Measurements from ENCODE around the gene MOSMO. TPM values are rescaled to one million over a fixed set of nuclear protein-coding genes. Genes with fewer than 3 reads are reported as not detected.

MOSMO gene
- total and polyA plus RNA-seq, 2 of the 4 experiments (the other 2 are of a cell fraction) = 10.5 to 16.0 TPM

- in situ Hi-C loops (cut with MboI; ENCODE audit: low sequenced_read_pairs) = no loop called here
- CTCF ChIA-PET = interaction anchor here (2.3 kb wide), 1 partner anchor 9 kb away, joined by 6 read pairs; no protein-coding TSS in a partner anchor
Observed at GRCh38 chr16:22086440-22086839, 78.5 kb downstream of the MOSMO start.

More at GRCh38 chr16:22086440-22086839, 78.5 kb downstream of the MOSMO start:
- H2BK5ac ChIP-seq (ENCODE audit: low read depth, low read length, poor library complexity, severe bottlenecking) = no peak overlapping the region
- H2BK120ac ChIP-seq (ENCODE audit: low read depth, low read length) = no peak overlapping the region
- H3K27ac ChIP-seq (ENCODE audit: insufficient read depth, low read length) = no peak overlapping the region
- H3K9me3 ChIP-seq (ENCODE audit: control insufficient read depth, insufficient read depth, low read length) = no peaks in the 10 kb centered on the region
- no peak overlapping the region for H4K8ac ChIP-seq (ENCODE audit: low read depth in 2 of 2, low read length in 2 of 2)
- no peak overlapping the region for H4K5ac ChIP-seq (ENCODE audit: low read depth, low read length)
- H3K4me1 ChIP-seq (ENCODE audit: control insufficient read depth, insufficient read depth, low read length) = peaks cover 7% of the 10 kb centered on the region
- no peak overlapping the region for H3K23ac ChIP-seq (ENCODE audit: low read depth, low read length)
- no peak overlapping the region for H2AK9ac ChIP-seq (replicated peaks; ENCODE audit: low read depth, low read length, poor library complexity)
- H3K9ac ChIP-seq (ENCODE audit: low read depth, low read length) = no peak overlapping the region
- peaks cover 4% of the 10 kb centered on the region; the same call in 1 of the 2 replicates for H3K9me1 ChIP-seq (ENCODE audit: insufficient read depth, low read length)
- H3K4me3 ChIP-seq (ENCODE audit: insufficient read depth, low read depth, low read length) = no peak overlapping the region
- no peak overlapping the region for H2AFZ ChIP-seq (replicated peaks; ENCODE audit: low read length, poor library complexity)
- BruUV-seq (replicated peaks) = no TSS peak
- intact Hi-C loops (cut with micrococcal nuclease) = loop anchor here (10.0 kb wide), 1 partner anchor 208 kb away; the partner anchor contains the start of gene POLR3E
- no peak overlapping the region for H2BK15ac ChIP-seq (ENCODE audit: low read depth, low read length)
- H3K56ac ChIP-seq (ENCODE audit: extremely low read depth, insufficient read depth, low read length) = no peak overlapping the region
- no peaks in the 10 kb centered on the region for H3K27me3 ChIP-seq (ENCODE audit: control insufficient read depth, insufficient read depth, low read length)
- no peaks in the 10 kb centered on the region; the same call in 1 of the 2 replicates for H4K20me1 ChIP-seq (ENCODE audit: insufficient read depth, low read length)
- DNase-seq (no peak), ATAC-seq (ENCODE audit: low read depth) (no peak)
- TF ChIP-seq, protein P1, sequence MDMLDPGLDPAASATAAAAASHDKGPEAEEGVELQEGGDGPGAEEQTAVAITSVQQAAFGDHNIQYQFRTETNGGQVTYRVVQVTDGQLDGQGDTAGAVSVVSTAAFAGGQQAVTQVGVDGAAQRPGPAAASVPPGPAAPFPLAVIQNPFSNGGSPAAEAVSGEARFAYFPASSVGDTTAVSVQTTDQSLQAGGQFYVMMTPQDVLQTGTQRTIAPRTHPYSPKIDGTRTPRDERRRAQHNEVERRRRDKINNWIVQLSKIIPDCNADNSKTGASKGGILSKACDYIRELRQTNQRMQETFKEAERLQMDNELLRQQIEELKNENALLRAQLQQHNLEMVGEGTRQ (IDR thresholded peaks at IDR 0.05; ENCODE audit: low read depth, low read length) = no peak
- H3K36me3 ChIP-seq (ENCODE audit: control insufficient read depth, insufficient read depth, low read length) = peaks cover 2% of the 10 kb centered on the region
- H3K14ac ChIP-seq (replicated peaks; ENCODE audit: low read depth, low read length) = no peak overlapping the region
- H2BK20ac ChIP-seq (ENCODE audit: low read depth, low read length) = no peak overlapping the region
- no peak overlapping the region for H4K91ac ChIP-seq (ENCODE audit: insufficient read depth, low read depth, low read length)
- WGBS, 2 experiments (ENCODE audit: extremely low coverage in 2 of 2, insufficient read length in 1 of 2) = no CpG with 5 or more reads among the region's 1 CpG
- POLR2A ChIA-PET (ENCODE audit: unreplicated experiment) = no interaction called here
- H3K79me1 ChIP-seq (ENCODE audit: low read depth in 1 of 2, low read length in 2 of 2) = peaks cover 11 to 21% of the 10 kb centered on the region in 2 experiments
- no peak overlapping the region for H2AK5ac ChIP-seq (ENCODE audit: low read depth, low read length)
- no peak overlapping the region for H3K4me2 ChIP-seq (ENCODE audit: low read depth, low read length)
- dilution Hi-C loops (cut with HindIII; ENCODE audit: low sequenced_read_pairs, unreplicated experiment) = no loop called here
- H3K18ac ChIP-seq (ENCODE audit: low read depth, low read length) = no peak overlapping the region
- no peak overlapping the region for H3K4ac ChIP-seq (ENCODE audit: low read depth, low read length)
